Measurements from ENCODE around the gene MCF2L.

The MCF2L gene

DNA sequence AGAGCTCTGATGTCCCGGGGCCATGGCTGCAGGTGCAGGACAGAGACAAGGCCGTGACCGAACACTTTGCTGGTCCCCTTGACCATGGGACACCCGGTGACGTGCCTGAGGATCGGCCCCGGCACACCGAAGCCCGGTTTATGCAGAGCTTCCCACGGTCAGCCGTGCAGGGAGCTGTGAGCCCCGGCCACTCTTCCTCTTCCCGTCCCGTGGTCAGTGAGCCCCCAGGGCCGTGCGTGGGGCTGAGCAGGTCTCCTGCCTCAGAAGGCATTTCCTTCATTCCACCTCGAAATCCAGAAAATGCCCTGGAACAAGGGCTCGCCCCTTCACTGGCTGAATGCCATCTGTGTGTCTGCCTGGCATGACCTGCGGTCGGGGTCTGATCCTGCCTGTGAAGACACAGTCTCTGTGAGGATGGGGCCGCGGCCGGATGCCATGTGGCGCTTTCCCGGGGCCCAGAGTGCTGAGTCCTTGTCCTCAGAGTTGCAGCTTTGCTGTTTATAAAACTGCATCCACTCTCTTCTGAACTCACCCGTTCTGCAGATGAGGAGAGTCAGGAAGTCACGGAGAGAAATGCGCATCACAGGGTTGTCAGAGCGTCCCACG, 16.9 kb downstream of the MCF2L start:
- H2BK5ac ChIP-seq (ENCODE audit: low read depth, low read length, poor library complexity, severe bottlenecking) = no peak overlapping the region
- no peak overlapping the region for H4K91ac ChIP-seq (ENCODE audit: low read length)
- H2AK5ac ChIP-seq (ENCODE audit: low read length, severe bottlenecking) = no peak overlapping the region
- DNase-seq = no peak
- no peak overlapping the region for H3K4me3 ChIP-seq (ENCODE audit: insufficient read depth in 1 of 2, low read depth in 1 of 2, low read length in 2 of 2)
- H3K27me3 ChIP-seq (ENCODE audit: control insufficient read depth in 1 of 2, insufficient read depth in 1 of 2, low read length in 2 of 2) = peaks cover 24 to 64% of the 10 kb centered on the region in 2 experiments
- H3K18ac ChIP-seq (ENCODE audit: low read depth in 1 of 2, low read length in 2 of 2) = no peak overlapping the region
- no peaks in the 10 kb centered on the region for H3K4me1 ChIP-seq (ENCODE audit: control insufficient read depth, insufficient read depth, low read depth, low read length)
- no peak overlapping the region for H2AFZ ChIP-seq (ENCODE audit: low read depth, low read length)
- H3K14ac ChIP-seq (ENCODE audit: low read length in 2 of 2) = no peak overlapping the region
- WGBS = 86% methylated on average over 30 of the region's 30 CpGs
- H4K8ac ChIP-seq (ENCODE audit: low read length) = no peak overlapping the region
- H3K79me1 ChIP-seq (replicated peaks; ENCODE audit: low read length, poor library complexity, severe bottlenecking) = no peaks in the 10 kb centered on the region
- no peak overlapping the region for H3K4ac ChIP-seq (ENCODE audit: low read depth in 1 of 2, low read length in 2 of 2)
- H2BK120ac ChIP-seq (ENCODE audit: low read depth, low read length) = no peak overlapping the region
- no peaks in the 10 kb centered on the region for H3K36me3 ChIP-seq (ENCODE audit: control insufficient read depth in 1 of 2, insufficient read depth in 2 of 2, low read depth in 1 of 2, low read length in 2 of 2)
- H3K9ac ChIP-seq (ENCODE audit: low read length) = no peak overlapping the region
- H3K4me2 ChIP-seq (ENCODE audit: low read length, poor library complexity, severe bottlenecking) = no peak overlapping the region
- no peak overlapping the region for H3K23ac ChIP-seq (ENCODE audit: low read length in 2 of 2)
- no peaks in the 10 kb centered on the region for H3K9me3 ChIP-seq (ENCODE audit: control insufficient read depth, low read length)
- H3K27ac ChIP-seq (ENCODE audit: low read length, poor library complexity, severe bottlenecking) = no peak overlapping the region
- H2BK12ac ChIP-seq (ENCODE audit: low read length in 2 of 2) = no peak overlapping the region
- H2BK15ac ChIP-seq (ENCODE audit: low read depth, poor library complexity, severe bottlenecking) = no peak overlapping the region

DNA sequence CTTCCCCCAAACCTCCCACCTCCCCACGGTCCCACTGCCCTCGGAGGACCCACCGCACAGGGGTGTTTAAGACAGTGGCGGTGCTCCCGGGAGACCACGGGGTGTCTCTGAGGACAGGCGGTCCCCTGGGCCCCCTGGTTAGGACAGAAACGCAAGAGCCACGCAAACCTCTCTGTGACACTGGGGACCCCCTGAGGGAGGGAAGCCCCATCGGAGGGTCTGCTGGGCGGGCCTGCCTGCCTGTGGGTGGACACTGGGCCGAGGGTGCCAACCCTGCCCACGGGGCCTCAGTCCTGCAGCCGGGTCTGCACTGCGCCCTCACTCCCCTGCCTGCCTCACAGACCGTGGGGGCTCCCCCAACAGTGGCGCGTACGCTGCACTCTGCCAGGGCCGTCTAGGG, 17.5 kb downstream of the MCF2L start:
- no peak overlapping the region for H3K9ac ChIP-seq (ENCODE audit: low read length)
- peaks cover 22 to 65% of the 10 kb centered on the region in 2 experiments for H3K27me3 ChIP-seq (ENCODE audit: control insufficient read depth in 1 of 2, insufficient read depth in 1 of 2, low read length in 2 of 2)
- 84% methylated on average over 20 of the region's 20 CpGs for WGBS
- no peak overlapping the region for H2BK12ac ChIP-seq (ENCODE audit: low read length in 2 of 2)
- no peak overlapping the region for H3K27ac ChIP-seq (ENCODE audit: low read length, poor library complexity, severe bottlenecking)
- H2BK5ac ChIP-seq (ENCODE audit: low read depth, low read length, poor library complexity, severe bottlenecking) = no peak overlapping the region
- no peak overlapping the region for H2AK5ac ChIP-seq (ENCODE audit: low read length, severe bottlenecking)
- H3K36me3 ChIP-seq (ENCODE audit: control insufficient read depth in 1 of 2, insufficient read depth in 2 of 2, low read depth in 1 of 2, low read length in 2 of 2) = no peaks in the 10 kb centered on the region
- no peak overlapping the region for H3K4me2 ChIP-seq (ENCODE audit: low read length, poor library complexity, severe bottlenecking)
- H3K4me3 ChIP-seq (ENCODE audit: insufficient read depth in 1 of 2, low read depth in 1 of 2, low read length in 2 of 2) = no peak overlapping the region
- H3K9me3 ChIP-seq (ENCODE audit: control insufficient read depth, low read length) = no peaks in the 10 kb centered on the region
- no peak overlapping the region for H4K91ac ChIP-seq (ENCODE audit: low read length)
- no peak overlapping the region for H4K8ac ChIP-seq (ENCODE audit: low read length)
- H3K14ac ChIP-seq (ENCODE audit: low read length in 2 of 2) = no peak overlapping the region
- no peak overlapping the region for H3K18ac ChIP-seq (ENCODE audit: low read depth in 1 of 2, low read length in 2 of 2)
- no peaks in the 10 kb centered on the region for H3K79me1 ChIP-seq (replicated peaks; ENCODE audit: low read length, poor library complexity, severe bottlenecking)
- H3K4me1 ChIP-seq (ENCODE audit: control insufficient read depth, insufficient read depth, low read depth, low read length) = no peaks in the 10 kb centered on the region
- H2BK15ac ChIP-seq (ENCODE audit: low read depth, poor library complexity, severe bottlenecking) = no peak overlapping the region
- H3K4ac ChIP-seq (ENCODE audit: low read depth in 1 of 2, low read length in 2 of 2) = no peak overlapping the region
- H2BK120ac ChIP-seq (ENCODE audit: low read depth, low read length) = no peak overlapping the region
- DNase-seq = no peak
- H2AFZ ChIP-seq (ENCODE audit: low read depth, low read length) = no peak overlapping the region
- no peak overlapping the region for H3K23ac ChIP-seq (ENCODE audit: low read length in 2 of 2)

DNA sequence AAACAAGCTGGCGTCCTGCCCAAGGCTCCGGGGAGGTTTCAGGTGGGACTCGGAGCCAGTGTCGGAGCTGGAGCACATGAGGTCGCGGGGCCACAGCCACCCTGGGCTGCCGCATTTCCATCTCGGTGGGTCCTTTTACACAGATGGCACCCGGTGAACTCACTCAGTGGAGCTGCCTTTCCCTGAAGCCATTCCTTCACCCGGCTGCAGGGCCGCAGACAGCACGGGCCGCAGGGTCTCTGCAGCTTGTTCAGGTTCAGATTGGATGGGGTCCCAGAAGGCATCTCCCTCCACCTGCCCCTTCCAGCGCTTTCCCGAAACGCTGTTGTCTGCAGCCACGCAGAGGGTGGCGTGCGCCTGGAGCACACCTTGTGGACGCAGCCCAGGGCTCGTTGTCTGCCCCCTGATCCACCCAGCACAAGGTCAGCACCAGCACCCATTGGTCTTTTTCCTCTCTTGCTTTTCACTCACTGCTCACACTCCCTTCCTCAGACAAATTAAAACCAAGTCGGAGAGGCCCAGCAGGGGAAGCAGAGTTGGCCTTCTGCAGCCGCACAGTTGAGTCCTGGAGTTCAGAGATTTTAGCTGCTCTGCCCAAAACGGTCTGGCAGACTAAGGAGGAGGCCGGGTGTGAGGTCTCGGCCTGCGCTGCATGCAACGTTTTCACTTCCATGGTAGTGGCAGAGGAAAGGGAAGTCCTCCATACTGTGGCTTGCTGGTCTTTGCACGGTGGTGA, 18.1 kb downstream of the MCF2L start:
- no peak overlapping the region for H2AK5ac ChIP-seq (ENCODE audit: low read length, severe bottlenecking)
- no peak overlapping the region for H2BK15ac ChIP-seq (ENCODE audit: low read depth, poor library complexity, severe bottlenecking)
- WGBS = 86% methylated on average over 29 of the region's 29 CpGs
- H3K27me3 ChIP-seq (ENCODE audit: control insufficient read depth in 1 of 2, insufficient read depth in 1 of 2, low read length in 2 of 2) = peaks cover 22 to 69% of the 10 kb centered on the region in 2 experiments
- H3K4ac ChIP-seq (ENCODE audit: low read depth in 1 of 2, low read length in 2 of 2) = no peak overlapping the region
- no peak overlapping the region for H2BK5ac ChIP-seq (ENCODE audit: low read depth, low read length, poor library complexity, severe bottlenecking)
- no peak overlapping the region for H3K23ac ChIP-seq (ENCODE audit: low read length in 2 of 2)
- H3K9ac ChIP-seq (ENCODE audit: low read length) = no peak overlapping the region
- no peak overlapping the region for H3K27ac ChIP-seq (ENCODE audit: low read length, poor library complexity, severe bottlenecking)
- no peaks in the 10 kb centered on the region for H3K79me1 ChIP-seq (replicated peaks; ENCODE audit: low read length, poor library complexity, severe bottlenecking)
- no peak overlapping the region for H3K18ac ChIP-seq (ENCODE audit: low read depth in 1 of 2, low read length in 2 of 2)
- H3K4me1 ChIP-seq (ENCODE audit: control insufficient read depth, insufficient read depth, low read depth, low read length) = no peaks in the 10 kb centered on the region
- H3K14ac ChIP-seq (ENCODE audit: low read length in 2 of 2) = no peak overlapping the region
- DNase-seq = no peak
- no peak overlapping the region for H2AFZ ChIP-seq (ENCODE audit: low read depth, low read length)
- no peak overlapping the region for H2BK12ac ChIP-seq (ENCODE audit: low read length in 2 of 2)
- H3K4me3 ChIP-seq (ENCODE audit: insufficient read depth in 1 of 2, low read depth in 1 of 2, low read length in 2 of 2) = no peak overlapping the region
- H3K9me3 ChIP-seq (ENCODE audit: control insufficient read depth, low read length) = no peaks in the 10 kb centered on the region
- no peak overlapping the region for H3K4me2 ChIP-seq (ENCODE audit: low read length, poor library complexity, severe bottlenecking)
- H4K8ac ChIP-seq (ENCODE audit: low read length) = no peak overlapping the region
- H4K91ac ChIP-seq (ENCODE audit: low read length) = no peak overlapping the region
- no peak overlapping the region for H2BK120ac ChIP-seq (ENCODE audit: low read depth, low read length)
- H3K36me3 ChIP-seq (ENCODE audit: control insufficient read depth in 1 of 2, insufficient read depth in 2 of 2, low read depth in 1 of 2, low read length in 2 of 2) = no peaks in the 10 kb centered on the region

DNA sequence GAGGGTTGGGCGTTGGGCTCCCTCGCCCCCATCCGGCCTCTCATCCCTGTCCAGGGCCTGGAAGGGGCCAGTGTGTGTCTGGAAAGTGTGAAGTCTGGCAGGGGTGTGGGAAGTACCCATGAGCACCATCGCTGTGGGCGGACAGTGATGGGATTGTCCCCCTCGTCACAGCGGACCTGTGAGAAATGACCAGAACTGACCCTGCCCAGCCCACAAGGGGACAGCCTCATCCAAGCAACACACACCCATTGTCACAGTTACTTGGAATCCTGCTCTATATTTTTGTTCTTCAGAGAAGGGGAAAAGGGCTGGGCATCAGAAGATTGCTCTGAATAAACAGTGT, 18.6 kb downstream of the MCF2L start:
- DNase-seq = no peak
- no peak overlapping the region for H3K4me3 ChIP-seq (ENCODE audit: insufficient read depth in 1 of 2, low read depth in 1 of 2, low read length in 2 of 2)
- no peak overlapping the region for H3K4me2 ChIP-seq (ENCODE audit: low read length, poor library complexity, severe bottlenecking)
- no peak overlapping the region for H3K9ac ChIP-seq (ENCODE audit: low read length)
- no peaks in the 10 kb centered on the region for H3K9me3 ChIP-seq (ENCODE audit: control insufficient read depth, low read length)
- no peak overlapping the region for H2AFZ ChIP-seq (ENCODE audit: low read depth, low read length)
- H4K8ac ChIP-seq (ENCODE audit: low read length) = no peak overlapping the region
- no peak overlapping the region for H2AK5ac ChIP-seq (ENCODE audit: low read length, severe bottlenecking)
- H3K79me1 ChIP-seq (replicated peaks; ENCODE audit: low read length, poor library complexity, severe bottlenecking) = no peaks in the 10 kb centered on the region
- H3K23ac ChIP-seq (ENCODE audit: low read length in 2 of 2) = no peak overlapping the region
- no peak overlapping the region for H3K4ac ChIP-seq (ENCODE audit: low read depth in 1 of 2, low read length in 2 of 2)
- no peak overlapping the region for H3K27ac ChIP-seq (ENCODE audit: low read length, poor library complexity, severe bottlenecking)
- no peak overlapping the region for H2BK12ac ChIP-seq (ENCODE audit: low read length in 2 of 2)
- no peak overlapping the region for H2BK120ac ChIP-seq (ENCODE audit: low read depth, low read length)
- H3K4me1 ChIP-seq (ENCODE audit: control insufficient read depth, insufficient read depth, low read depth, low read length) = no peaks in the 10 kb centered on the region
- H3K18ac ChIP-seq (ENCODE audit: low read depth in 1 of 2, low read length in 2 of 2) = no peak overlapping the region
- H2BK15ac ChIP-seq (ENCODE audit: low read depth, poor library complexity, severe bottlenecking) = no peak overlapping the region
- H4K91ac ChIP-seq (ENCODE audit: low read length) = no peak overlapping the region
- no CpG with 5 or more reads among the region's 7 CpGs for WGBS
- no peaks in the 10 kb centered on the region for H3K36me3 ChIP-seq (ENCODE audit: control insufficient read depth in 1 of 2, insufficient read depth in 2 of 2, low read depth in 1 of 2, low read length in 2 of 2)
- no peak overlapping the region for H2BK5ac ChIP-seq (ENCODE audit: low read depth, low read length, poor library complexity, severe bottlenecking)
- peaks cover 22 to 71% of the 10 kb centered on the region in 2 experiments for H3K27me3 ChIP-seq (ENCODE audit: control insufficient read depth in 1 of 2, insufficient read depth in 1 of 2, low read length in 2 of 2)
- H3K14ac ChIP-seq (ENCODE audit: low read length in 2 of 2) = no peak overlapping the region

All from mesenchymal stem cell (in vitro differentiated cells and primary cell).